IPS-18a (cell line): Measurements from ENCODE around the gene EXOC3L1.
A peak's percentile ranks its signal among the peaks of the same experiment; 100 is the strongest.

ENCODE experiments used
- H3K27ac ChIP-seq: one replicate; pipeline ENCODE4 v1.5.1; 2013; ENCODE audit warnings: low read length
- H3K27me3 ChIP-seq: one replicate; pipeline ENCODE4 v1.6.1; 2013; ENCODE audit warnings: mild to moderate bottlenecking, low read length; ENCODE audit not compliant: control insufficient read depth, insufficient read depth
- H3K36me3 ChIP-seq: one replicate; pipeline ENCODE4 v1.6.1; 2013; ENCODE audit warnings: low read depth, low read length; ENCODE audit not compliant: control insufficient read depth
- H3K4me1 ChIP-seq: one replicate; pipeline ENCODE4 v1.6.1; 2013; ENCODE audit warnings: low read depth, low read length; ENCODE audit not compliant: control insufficient read depth
- H3K4me3 ChIP-seq: one replicate; pipeline ENCODE4 v1.5.1; 2013; ENCODE audit warnings: low read length
- H3K9ac ChIP-seq: one replicate; pipeline ENCODE4 v1.6.1; 2013; ENCODE audit warnings: mild to moderate bottlenecking, low read length, moderate library complexity
- H3K9me3 ChIP-seq: one replicate; pipeline ENCODE4 v1.6.1; 2013; ENCODE audit warnings: low read depth, low read length; ENCODE audit not compliant: control insufficient read depth

The EXOC3L1 gene

GRCh38 chr16:67229906-67230808 lies 40.2 kb upstream of the EXOC3L1 start:
- Histone ChIP-seq H3K9ac (no peak overlapping the region), H3K36me3 (peaks cover 43% of the 10 kb centered on the region), H3K27me3 (no peaks in the 10 kb centered on the region), H3K4me3 (no peak overlapping the region), H3K27ac (no peak overlapping the region), H3K4me1 (peaks cover 4% of the 10 kb centered on the region), H3K9me3 (no peaks in the 10 kb centered on the region)

GRCh38 chr16:67228905-67229304 lies 39.0 kb upstream of the EXOC3L1 start:
- H3K27ac ChIP-seq: no peak overlapping the region
- no peak overlapping the region for H3K9ac ChIP-seq
- peaks cover 43% of the 10 kb centered on the region for H3K36me3 ChIP-seq
- no peaks in the 10 kb centered on the region for H3K9me3 ChIP-seq
- no peaks in the 10 kb centered on the region for H3K27me3 ChIP-seq
- H3K4me1 ChIP-seq: peaks cover 4% of the 10 kb centered on the region
- H3K4me3 ChIP-seq: no peak overlapping the region

- peak overlapping the region; percentile 88 for H3K4me3 ChIP-seq
- peak overlapping the region; percentile 70 for H3K9ac ChIP-seq
These were observed 38.3 kb upstream of the EXOC3L1 start for GRCh38 chr16:67228034-67228785.

GRCh38 chr16:67227567-67227921 lies 37.6 kb upstream of the EXOC3L1 start:
- no peaks in the 10 kb centered on the region for H3K9me3 ChIP-seq
- peak overlapping the region; percentile 70 for H3K9ac ChIP-seq
- H3K4me3 ChIP-seq: peak overlapping the region; percentile 88
- H3K4me1 ChIP-seq: peaks cover 4% of the 10 kb centered on the region
- H3K27ac ChIP-seq: no peak overlapping the region
- H3K36me3 ChIP-seq: peaks cover 38% of the 10 kb centered on the region
- no peaks in the 10 kb centered on the region for H3K27me3 ChIP-seq

More at GRCh38 chr16:67228034-67228785, 38.3 kb upstream of the EXOC3L1 start:
- Histone ChIP-seq H3K4me1 (peaks cover 4% of the 10 kb centered on the region), H3K27me3 (no peaks in the 10 kb centered on the region), H3K9me3 (no peaks in the 10 kb centered on the region), H3K27ac (no peak overlapping the region), H3K36me3 (peaks cover 39% of the 10 kb centered on the region)

- Histone ChIP-seq H3K9ac (peak within 1 kb of the TSS; percentile 70), H3K4me1 (peaks cover 4% of the 10 kb centered on the region), H3K27ac (no peak within 1 kb of the TSS), H3K4me3 (peak within 1 kb of the TSS; percentile 88), H3K9me3 (no peaks in the 10 kb centered on the region), H3K36me3 (peaks cover 38% of the 10 kb centered on the region), H3K27me3 (no peaks in the 10 kb centered on the region)
These were observed 37.0 kb upstream of the EXOC3L1 start, which contains the start of gene TMEM208 for GRCh38 chr16:67226804-67227566. TMEM208 (plus strand) TSS chr16:67227130; CDS start chr16:67227219, 89 bp downstream.

GRCh38 chr16:67226295-67226803 lies 36.4 kb upstream of the EXOC3L1 start:
- H3K36me3 ChIP-seq: peaks cover 32% of the 10 kb centered on the region
- no peak overlapping the region for H3K9ac ChIP-seq
- no peaks in the 10 kb centered on the region for H3K27me3 ChIP-seq
- no peak overlapping the region for H3K27ac ChIP-seq
- peaks cover 4% of the 10 kb centered on the region for H3K4me1 ChIP-seq
- H3K4me3 ChIP-seq: peak overlapping the region; percentile 88
- H3K9me3 ChIP-seq: no peaks in the 10 kb centered on the region

GRCh38 chr16:67223992-67224391 lies 34.1 kb upstream of the EXOC3L1 start:
- Histone ChIP-seq H3K36me3 (peaks cover 8% of the 10 kb centered on the region), H3K27ac (no peak overlapping the region), H3K4me3 (no peak overlapping the region), H3K4me1 (peaks cover 4% of the 10 kb centered on the region), H3K9me3 (no peaks in the 10 kb centered on the region), H3K27me3 (peaks cover 4% of the 10 kb centered on the region), H3K9ac (no peak overlapping the region)

- Histone ChIP-seq H3K4me3 (no peak overlapping the region), H3K27me3 (peaks cover 8% of the 10 kb centered on the region), H3K27ac (no peak overlapping the region), H3K36me3 (no peaks in the 10 kb centered on the region), H3K9ac (no peak overlapping the region), H3K4me1 (no peaks in the 10 kb centered on the region), H3K9me3 (no peaks in the 10 kb centered on the region)
These were observed 26.9 kb upstream of the EXOC3L1 start for GRCh38 chr16:67216612-67217490.

GRCh38 chr16:67215706-67216105 lies 25.8 kb upstream of the EXOC3L1 start:
- Histone ChIP-seq H3K4me3 (no peak overlapping the region), H3K4me1 (no peaks in the 10 kb centered on the region), H3K36me3 (no peaks in the 10 kb centered on the region), H3K9ac (no peak overlapping the region), H3K9me3 (no peaks in the 10 kb centered on the region), H3K27me3 (peaks cover 8% of the 10 kb centered on the region), H3K27ac (no peak overlapping the region)

- H3K36me3 ChIP-seq: no peaks in the 10 kb centered on the region
- peaks cover 5% of the 10 kb centered on the region for H3K27me3 ChIP-seq
- H3K4me3 ChIP-seq: no peak overlapping the region
- H3K27ac ChIP-seq: no peak overlapping the region
- H3K9ac ChIP-seq: no peak overlapping the region
- no peaks in the 10 kb centered on the region for H3K9me3 ChIP-seq
- H3K4me1 ChIP-seq: no peaks in the 10 kb centered on the region
These were observed 23.5 kb upstream of the EXOC3L1 start for GRCh38 chr16:67213197-67214019.
